Measurements from ENCODE around the gene SMOC1. TPM values are rescaled to one million over a fixed set of nuclear protein-coding genes. Genes with fewer than 3 reads are reported as not detected.

SMOC1 gene
- total RNA-seq, 1 experiment from 2014 or later, result 22.9 TPM

DNA sequence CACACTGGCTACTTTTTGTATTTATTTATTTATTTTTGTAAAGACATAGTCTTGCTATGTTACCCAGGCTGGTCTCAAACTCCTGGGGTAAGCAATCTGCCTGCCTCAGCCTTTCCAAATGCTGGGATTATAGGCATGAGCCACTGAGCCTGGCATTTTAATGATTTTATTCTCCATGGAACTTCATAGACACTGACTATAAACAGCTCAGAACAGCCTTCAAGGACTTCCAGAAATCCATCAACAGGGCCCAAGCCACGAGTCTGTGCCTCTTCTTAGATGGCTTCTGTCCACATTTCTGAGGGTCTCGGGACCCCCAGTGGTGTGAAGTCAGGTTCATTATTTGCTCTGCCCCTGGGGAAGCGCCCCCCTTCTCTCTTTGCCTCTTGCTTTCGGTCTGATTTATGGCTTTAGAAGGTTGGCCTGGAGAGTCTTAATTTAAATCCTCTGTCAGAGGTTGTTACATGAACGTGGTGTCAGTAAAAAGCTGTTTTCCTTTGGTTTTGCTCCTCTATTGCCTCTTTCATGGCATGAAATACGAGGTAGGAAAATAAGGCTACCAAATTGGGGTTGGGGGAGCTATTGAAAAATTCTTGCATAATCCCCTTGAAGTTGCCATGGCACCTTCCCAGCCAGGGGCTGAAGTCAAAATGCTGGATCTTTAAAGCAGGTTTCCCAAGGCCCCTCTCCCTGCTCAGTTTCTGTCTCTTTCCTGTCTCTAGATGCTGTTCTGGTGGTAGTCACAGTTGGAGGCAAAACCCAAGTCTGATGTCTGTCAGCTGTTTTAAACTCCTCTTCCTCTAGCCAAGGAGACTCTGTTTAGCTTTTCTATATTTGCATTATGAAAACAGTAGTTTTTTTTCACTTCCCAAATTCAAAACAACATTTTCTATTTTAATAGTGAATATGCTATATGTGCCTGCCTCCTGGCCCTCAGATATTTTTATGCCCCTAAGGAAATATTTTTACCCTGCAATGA lies 129.4 kb downstream of the SMOC1 start:
- ChIA-PET POLR2A (interaction anchor here (1.5 to 6.3 kb wide), 2 partner anchors 10 to 11 kb away, joined by 3 to 66 read pairs; no protein-coding TSS in a partner anchor), CTCF (interaction anchor here (1.5 kb wide), 1 partner anchor 20 kb away, joined by 4 read pairs; no protein-coding TSS in a partner anchor)
- H3K27ac Mint-ChIP-seq (ENCODE audit: low read depth, unreplicated experiment), result no peak overlapping the region
- no peak for TF ChIP-seq CTCF (IDR thresholded peaks at IDR 0.05; ENCODE audit: unreplicated experiment)
- intact Hi-C loops (cut with micrococcal nuclease), result no loop called here
- peaks cover 7% of the 10 kb centered on the region for H3K36me3 Mint-ChIP-seq (ENCODE audit: insufficient read depth, unreplicated experiment)
- H3K4me1 Mint-ChIP-seq (ENCODE audit: insufficient read depth, unreplicated experiment), result peaks cover 6% of the 10 kb centered on the region
- no TSS peak for BruUV-seq (replicated peaks)
- H3K9me3 Mint-ChIP-seq (ENCODE audit: unreplicated experiment), result no peaks in the 10 kb centered on the region
- H3K27me3 Mint-ChIP-seq (ENCODE audit: insufficient read depth, unreplicated experiment), result no peaks in the 10 kb centered on the region
- no peak overlapping the region for H3K4me3 Mint-ChIP-seq (ENCODE audit: unreplicated experiment)
- no peak for DNase-seq (ENCODE audit: unreplicated experiment)

DNA sequence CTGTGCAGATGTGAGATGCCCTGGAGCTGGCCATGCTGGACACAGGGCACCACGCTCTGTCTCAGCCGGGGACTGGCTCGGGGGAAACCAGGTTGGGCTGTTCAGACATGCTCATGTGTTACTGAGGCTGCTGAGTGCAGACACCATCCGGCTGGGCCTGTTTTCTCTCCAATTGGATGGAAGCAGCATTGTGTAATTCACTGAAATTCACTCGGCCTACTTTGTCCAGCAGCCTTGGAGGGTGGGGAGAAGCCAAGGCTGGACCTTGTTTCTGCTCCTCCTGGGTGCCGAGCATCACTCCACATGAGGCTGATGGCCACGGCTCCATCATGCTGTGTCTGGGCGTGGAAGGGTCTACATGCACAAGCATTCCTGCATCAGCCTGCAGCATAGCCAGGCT lies 130.7 kb downstream of the SMOC1 start:
- no peak for TF ChIP-seq CTCF (IDR thresholded peaks at IDR 0.05; ENCODE audit: unreplicated experiment)
- DNase-seq (ENCODE audit: unreplicated experiment), result no peak
- Mint-ChIP-seq H3K27ac (ENCODE audit: low read depth, unreplicated experiment) (peak overlapping the region; percentile 80), H3K9me3 (ENCODE audit: unreplicated experiment) (no peaks in the 10 kb centered on the region), H3K4me3 (ENCODE audit: unreplicated experiment) (no peak overlapping the region), H3K36me3 (ENCODE audit: insufficient read depth, unreplicated experiment) (peaks cover 12% of the 10 kb centered on the region), H3K4me1 (ENCODE audit: insufficient read depth, unreplicated experiment) (peaks cover 6% of the 10 kb centered on the region), H3K27me3 (ENCODE audit: insufficient read depth, unreplicated experiment) (no peaks in the 10 kb centered on the region)
- intact Hi-C loops (cut with micrococcal nuclease), result loop anchor here (5.0 kb wide), 1 partner anchor 193 kb away; no protein-coding TSS in a partner anchor
- ChIA-PET POLR2A (interaction anchor here (6.3 kb wide), 1 partner anchor 11 kb away, joined by 66 read pairs; no protein-coding TSS in a partner anchor), CTCF (no interaction called here)
- no TSS peak for BruUV-seq (replicated peaks)

DNA sequence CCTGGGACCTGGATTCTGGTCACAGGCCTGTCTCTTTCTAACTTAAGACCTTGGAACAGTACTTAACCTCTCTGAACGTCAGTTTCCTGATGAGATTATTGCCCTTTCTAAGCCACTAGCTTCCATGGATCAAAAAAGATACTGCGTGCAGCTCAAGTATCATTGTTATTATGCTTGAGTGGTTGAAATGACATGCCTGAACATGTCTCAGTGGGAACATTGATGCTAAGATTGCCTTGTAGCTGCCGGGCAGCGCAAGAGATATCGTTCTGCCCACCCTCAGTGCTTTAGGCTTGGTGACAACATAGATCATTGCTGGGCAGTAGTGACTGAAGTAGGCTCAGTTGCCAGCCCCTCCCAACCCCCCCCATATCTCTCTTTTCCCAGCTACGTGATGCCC lies 131.9 kb downstream of the SMOC1 start:
- DNase-seq (ENCODE audit: unreplicated experiment), result peak; percentile 53
- Mint-ChIP-seq H3K27me3 (ENCODE audit: insufficient read depth, unreplicated experiment) (no peaks in the 10 kb centered on the region), H3K4me3 (ENCODE audit: unreplicated experiment) (no peak overlapping the region), H3K27ac (ENCODE audit: low read depth, unreplicated experiment) (peak overlapping the region; percentile 80), H3K36me3 (ENCODE audit: insufficient read depth, unreplicated experiment) (peaks cover 16% of the 10 kb centered on the region), H3K9me3 (ENCODE audit: unreplicated experiment) (no peaks in the 10 kb centered on the region), H3K4me1 (ENCODE audit: insufficient read depth, unreplicated experiment) (peaks cover 6% of the 10 kb centered on the region)
- BruUV-seq (replicated peaks), result no TSS peak
- no peak for TF ChIP-seq CTCF (IDR thresholded peaks at IDR 0.05; ENCODE audit: unreplicated experiment)
- POLR2A ChIA-PET, result interaction anchor here (0.9 to 6.3 kb wide), 3 partner anchors 10 to 18 kb away, joined by 3 to 66 read pairs (median 4); no protein-coding TSS in a partner anchor
- intact Hi-C loops (cut with micrococcal nuclease), result loop anchor here (5.0 kb wide), 1 partner anchor 194 kb away; no protein-coding TSS in a partner anchor
- CTCF ChIA-PET, result interaction anchor here (1.1 to 1.9 kb wide), 4 partner anchors 12 to 192 kb away, joined by 3 to 7 read pairs (median 5); no protein-coding TSS in a partner anchor

GRCh38 chr14:70011708-70012107 lies 132.5 kb downstream of the SMOC1 start:
- POLR2A ChIA-PET, result interaction anchor here (0.9 to 6.3 kb wide), 3 partner anchors 10 to 17 kb away, joined by 3 to 66 read pairs (median 4); no protein-coding TSS in a partner anchor
- CTCF ChIA-PET, result interaction anchor here (1.1 to 1.9 kb wide), 4 partner anchors 12 to 193 kb away, joined by 3 to 7 read pairs (median 5); no protein-coding TSS in a partner anchor
- Mint-ChIP-seq H3K27me3 (ENCODE audit: insufficient read depth, unreplicated experiment) (no peaks in the 10 kb centered on the region), H3K4me3 (ENCODE audit: unreplicated experiment) (no peak overlapping the region), H3K36me3 (ENCODE audit: insufficient read depth, unreplicated experiment) (peaks cover 16% of the 10 kb centered on the region), H3K9me3 (ENCODE audit: unreplicated experiment) (no peaks in the 10 kb centered on the region), H3K4me1 (ENCODE audit: insufficient read depth, unreplicated experiment) (peaks cover 6% of the 10 kb centered on the region), H3K27ac (ENCODE audit: low read depth, unreplicated experiment) (peak overlapping the region; percentile 80)
- no peak for DNase-seq (ENCODE audit: unreplicated experiment)
- no TSS peak for BruUV-seq (replicated peaks)
- TF ChIP-seq CTCF (IDR thresholded peaks at IDR 0.05; ENCODE audit: unreplicated experiment), result no peak
- intact Hi-C loops (cut with micrococcal nuclease), result loop anchor here (5.0 kb wide), 1 partner anchor 194 kb away; no protein-coding TSS in a partner anchor
